GF-D8 (cell line): ENCODE measurements around the gene IER5L.
A peak's percentile ranks its signal among the peaks of the same experiment; 100 is the strongest.

Source experiments
- DNase-seq: peaks from one replicate; lab custom pipeline; 2025; lab: John Stamatoyannopoulos, UW

Gene IER5L

GRCh38 chr9:129160712-129161533 lies 17.1 kb downstream of the IER5L start:
- no peak for DNase-seq

DNA sequence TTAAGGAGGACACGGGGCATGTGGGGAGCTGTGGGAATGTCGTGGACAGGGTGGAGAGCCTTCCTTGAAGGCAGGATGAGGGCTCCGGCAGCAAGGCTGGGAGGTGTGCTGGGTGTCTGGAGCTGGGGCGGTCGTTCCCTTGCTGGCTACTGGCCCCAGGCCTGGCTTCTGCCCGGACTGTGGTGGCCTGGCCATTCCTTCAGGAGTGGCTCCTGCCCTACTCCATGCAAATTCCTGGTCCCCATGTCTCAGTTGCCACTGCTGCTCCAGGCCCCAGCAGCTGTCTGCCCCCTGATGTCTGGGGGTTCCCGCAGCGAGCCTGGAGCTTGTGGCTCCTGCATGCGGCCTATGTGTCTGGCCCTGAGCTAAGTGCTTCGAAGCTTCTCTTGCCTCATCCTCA lies 21.9 kb downstream of the IER5L start:
- no peak for DNase-seq

DNA sequence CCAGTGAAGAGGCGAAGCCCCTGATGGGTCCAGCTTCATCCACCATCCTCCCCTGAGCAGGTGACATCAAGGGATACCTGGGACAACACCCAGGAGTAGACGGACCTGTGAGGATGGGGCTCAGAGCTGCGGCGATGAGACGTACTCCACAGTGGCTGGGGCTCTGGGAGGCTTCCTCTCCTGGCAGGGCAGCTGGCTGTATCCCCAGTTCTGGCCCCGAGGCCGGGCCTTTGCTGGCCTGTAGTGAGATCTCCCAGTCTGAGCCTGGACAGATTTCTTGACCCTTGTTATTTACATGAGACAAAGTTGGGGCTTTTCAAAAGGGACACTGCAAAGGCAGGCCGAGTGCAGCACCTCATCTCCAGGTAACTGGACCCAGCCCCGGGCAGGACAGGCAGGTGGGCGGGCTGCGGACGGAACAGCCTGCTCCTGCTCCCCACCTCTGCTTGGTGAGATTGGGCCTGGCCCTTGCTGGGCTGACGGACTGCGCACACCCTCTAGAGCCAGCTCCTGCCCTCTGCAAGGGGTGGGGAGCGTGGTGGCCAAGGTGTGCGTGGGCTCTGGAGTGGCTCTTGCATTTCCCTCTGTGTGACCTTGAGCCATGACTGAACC lies 23.1 kb downstream of the IER5L start:
- DNase-seq: no peak

GRCh38 chr9:129151469-129151868 lies 26.6 kb downstream of the IER5L start:
- DNase-seq: no peak

- DNase-seq: no peak
Observed at GRCh38 chr9:129150672-129151211, 27.3 kb downstream of the IER5L start.

DNA sequence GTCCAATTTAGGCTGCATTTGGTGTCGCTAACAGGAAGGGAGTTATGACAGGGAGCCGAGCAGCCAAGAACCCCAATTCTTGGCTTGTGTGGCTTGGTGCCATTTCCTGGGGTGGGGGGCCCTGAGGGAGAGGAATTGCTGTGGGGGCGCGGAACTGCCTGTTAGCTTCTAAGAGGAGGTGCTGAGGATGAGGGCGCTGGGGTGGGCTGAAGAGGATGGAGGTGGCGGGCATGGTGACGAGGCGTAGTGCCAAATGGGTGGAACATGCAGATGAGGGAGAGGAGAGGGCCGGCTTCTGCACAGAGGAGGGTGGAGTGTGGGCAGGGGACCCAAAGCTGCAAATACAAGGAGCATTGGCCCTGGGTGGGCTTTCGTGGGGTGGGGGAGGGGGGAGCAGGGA lies 27.9 kb downstream of the IER5L start:
- no peak for DNase-seq

DNA sequence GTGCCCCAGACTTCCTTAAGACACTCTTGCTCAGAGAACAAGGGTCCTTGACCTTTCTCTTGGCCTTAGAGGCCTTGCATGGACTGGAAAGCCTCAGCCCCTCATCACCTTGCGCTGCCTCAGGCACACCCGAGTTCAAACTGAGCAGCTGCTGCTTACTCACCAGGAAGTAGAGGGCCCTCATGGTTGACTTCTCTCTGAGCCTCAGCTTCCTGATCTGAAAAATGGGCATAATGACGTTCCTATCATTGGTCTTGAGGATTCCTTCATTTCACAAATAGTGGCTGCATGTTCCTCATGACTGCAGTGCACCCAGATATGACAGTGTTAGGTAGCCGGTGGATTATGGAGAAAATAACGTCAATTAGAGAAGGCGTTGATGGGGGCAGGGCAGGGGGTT lies 28.6 kb downstream of the IER5L start:
- no peak for DNase-seq

DNA sequence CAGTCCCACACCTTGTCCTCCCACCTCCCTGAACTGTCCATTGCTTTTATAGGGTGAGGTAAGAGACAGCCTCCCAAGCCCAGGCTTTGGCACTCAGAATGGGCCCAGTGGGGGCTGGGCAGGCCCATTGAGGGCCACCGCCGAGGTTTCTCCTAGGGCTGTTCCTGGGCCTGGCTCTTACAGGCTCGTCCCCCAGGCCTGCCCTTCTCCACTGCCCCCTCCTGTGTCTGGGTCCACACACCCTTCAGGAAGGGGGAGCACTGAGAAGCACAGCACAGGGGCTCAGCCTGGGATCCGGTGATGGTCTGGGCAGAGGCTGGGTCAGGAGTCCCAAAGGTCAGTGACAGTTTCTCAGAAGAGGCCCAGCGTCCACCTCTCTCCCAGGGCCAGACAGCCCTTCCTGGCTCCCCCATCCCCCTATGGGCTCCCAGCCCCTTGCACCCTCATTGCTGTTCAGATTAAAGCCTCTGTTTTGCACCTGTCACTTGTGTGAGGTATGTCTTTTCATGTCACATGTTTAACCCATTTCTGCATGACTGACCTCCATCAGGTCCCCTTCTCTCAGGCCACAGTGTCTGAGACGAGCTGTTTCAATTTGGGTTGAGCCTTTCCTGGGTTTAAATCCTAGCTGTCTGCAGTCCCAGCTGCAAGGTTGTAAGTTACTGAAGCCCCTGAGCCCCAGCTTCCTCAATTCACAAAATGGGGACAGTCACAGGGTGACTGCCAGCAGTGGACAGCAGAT lies 29.4 kb downstream of the IER5L start:
- no peak for DNase-seq

DNA sequence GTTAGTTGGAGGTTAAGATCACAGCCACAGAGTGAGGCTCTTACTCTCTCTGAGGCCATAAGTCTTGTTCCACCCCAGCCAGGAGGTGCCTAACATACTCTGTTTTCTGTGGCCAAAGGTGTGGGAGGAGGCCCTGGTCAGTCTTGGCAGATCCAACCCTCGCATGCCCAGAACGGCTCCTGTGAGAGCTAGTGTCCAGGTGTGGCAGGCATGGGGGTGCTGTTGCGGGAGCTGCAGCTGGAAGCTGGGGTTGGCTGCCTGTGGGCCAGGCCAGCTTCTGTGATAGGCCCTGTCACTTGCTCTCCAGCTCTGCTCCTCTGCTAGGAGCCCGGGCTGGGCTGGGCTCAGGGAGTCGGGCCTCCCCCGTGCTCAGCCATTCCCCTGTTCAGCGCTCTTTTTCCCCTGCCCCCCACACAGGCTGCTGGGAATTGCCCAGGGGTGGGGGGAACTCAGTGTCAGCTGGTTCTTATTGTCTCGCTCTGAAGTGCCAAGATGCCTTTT lies 31.6 kb downstream of the IER5L start:
- DNase-seq: no peak

GRCh38 chr9:129145841-129146292 lies 32.2 kb downstream of the IER5L start:
- DNase-seq: no peak

GRCh38 chr9:129145316-129145715 lies 32.7 kb downstream of the IER5L start:
- no peak for DNase-seq

GRCh38 chr9:129143031-129143927 lies 34.8 kb downstream of the IER5L start:
- no peak for DNase-seq

GRCh38 chr9:129142138-129142935 lies 35.7 kb downstream of the IER5L start:
- no peak for DNase-seq

DNA sequence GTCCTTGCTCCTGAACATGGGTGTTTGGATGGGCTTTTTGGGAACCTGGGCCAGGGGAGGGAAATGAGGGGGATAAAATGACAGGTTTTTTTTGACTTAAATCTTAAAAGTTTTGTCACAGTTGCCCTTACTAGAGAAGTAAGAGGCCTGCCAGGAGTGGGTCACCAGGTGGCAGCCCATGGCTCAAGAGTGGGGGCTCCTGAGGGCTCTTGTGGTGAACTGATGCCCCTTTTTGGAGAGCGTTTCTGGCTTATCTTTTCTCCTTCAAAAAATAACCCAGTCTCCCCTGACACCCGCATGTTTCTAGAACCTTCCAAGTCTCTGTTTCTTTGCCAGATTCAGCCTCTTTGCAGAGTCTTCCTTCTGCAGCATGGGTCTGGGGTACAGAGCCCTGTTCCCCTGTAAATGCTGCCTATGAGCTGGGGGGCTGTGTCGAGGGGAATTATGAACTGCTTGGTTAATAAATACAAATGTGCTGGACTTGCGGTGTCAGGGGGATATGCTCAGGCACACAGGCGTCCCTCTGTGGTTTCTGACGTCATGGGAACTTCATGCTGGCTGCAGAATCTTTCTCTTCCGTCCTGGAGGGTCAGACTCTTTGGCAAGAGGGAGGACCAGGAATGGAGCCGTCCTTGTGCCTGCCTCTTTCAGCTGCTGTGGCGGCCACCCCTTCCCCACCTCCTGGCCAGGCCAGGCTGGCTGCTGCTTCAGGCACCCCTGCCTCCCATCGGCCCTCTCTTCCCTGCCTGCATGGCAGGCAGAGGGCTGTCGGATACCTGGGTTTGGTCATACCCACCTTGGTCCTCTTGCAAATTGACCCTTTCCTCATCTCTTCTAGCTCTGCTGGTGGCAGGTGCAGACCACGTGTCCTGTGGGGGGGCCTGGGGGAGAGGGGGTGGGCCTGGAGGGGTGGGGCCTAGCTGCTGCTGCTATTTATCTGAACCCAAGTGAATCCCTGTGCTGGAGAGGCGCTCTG lies 36.7 kb downstream of the IER5L start:
- DNase-seq: peak; percentile 72

- DNase-seq: peak; percentile 21
Observed at GRCh38 chr9:129140397-129141065, 37.5 kb downstream of the IER5L start.

- DNase-seq: peak; percentile 90
Observed at GRCh38 chr9:129139993-129140396, 38.1 kb downstream of the IER5L start.

GRCh38 chr9:129139233-129139992 lies 38.6 kb downstream of the IER5L start:
- peak; percentile 73 for DNase-seq
